GM19328 (cell line): ENCODE measurements around the gene TRMT112.
"Not testable (repeated sequence)": the region's sequence is repeated elsewhere in the genome, so short reads cannot be mapped to it uniquely, and the experiment has no call there.

ENCODE experiments used
- ATAC-seq: cut with Tn5 transposase; IDR thresholded peaks from one replicate; pipeline ENCODE4 v1.9.1; 2021; ENCODE audit warnings: mild to moderate bottlenecking, moderate library complexity; ENCODE audit not compliant: unreplicated experiment

TRMT112 gene

DNA sequence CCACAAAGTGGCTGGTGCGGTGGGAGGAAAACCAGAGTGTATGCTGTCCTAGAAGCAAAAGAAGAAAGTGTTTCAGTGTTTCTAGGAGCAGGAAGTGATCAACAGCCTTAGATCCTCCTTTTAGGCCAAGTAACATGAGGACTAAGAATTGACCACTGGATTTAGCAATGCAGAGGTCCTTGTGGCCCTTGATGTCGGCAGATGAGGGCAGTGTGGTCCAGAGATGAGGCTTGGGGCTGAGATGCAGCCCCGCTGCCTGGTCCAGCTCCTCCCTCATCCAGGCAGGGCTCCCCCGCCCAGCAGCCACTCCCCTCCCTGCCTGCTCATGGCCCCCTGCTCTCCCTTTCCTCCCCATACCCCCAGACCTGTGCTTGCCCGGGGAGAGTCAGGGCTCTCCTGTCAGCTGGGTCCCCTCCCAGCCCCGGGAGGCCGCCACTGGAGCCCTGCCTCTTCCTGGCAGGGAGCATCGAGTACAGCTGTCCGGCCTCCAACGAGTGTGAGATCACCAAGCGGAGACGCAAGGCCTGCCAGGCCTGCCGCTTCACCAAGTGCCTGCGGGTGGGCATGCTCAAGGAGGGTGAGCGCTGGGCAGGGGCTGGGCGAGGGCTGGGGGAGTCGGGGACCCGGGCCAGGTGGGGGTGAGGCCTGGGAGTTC is 3.7 kb downstream of the TRMT112 start:
- no peak for ATAC-seq

DNA sequence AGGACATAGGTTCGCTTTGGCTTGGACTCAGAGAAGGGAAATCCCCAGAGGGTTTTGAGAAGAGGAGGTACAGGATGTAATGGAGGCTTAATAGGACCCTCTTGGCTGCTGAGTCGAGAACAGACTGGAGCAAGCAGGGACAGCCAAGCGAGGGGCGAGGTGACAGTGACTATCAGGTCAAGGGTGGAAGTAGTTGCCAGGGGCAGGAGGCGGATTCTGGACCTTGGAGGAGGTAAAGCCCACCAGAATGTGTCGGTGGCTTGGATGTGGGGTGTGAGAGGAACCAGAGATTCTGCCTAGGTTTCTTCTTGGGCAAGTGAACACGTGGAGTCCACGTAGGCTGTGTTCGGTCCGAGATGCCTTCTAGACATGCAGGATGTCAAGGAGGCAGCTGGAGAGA is 4.4 kb downstream of the TRMT112 start:
- no peak for ATAC-seq

DNA sequence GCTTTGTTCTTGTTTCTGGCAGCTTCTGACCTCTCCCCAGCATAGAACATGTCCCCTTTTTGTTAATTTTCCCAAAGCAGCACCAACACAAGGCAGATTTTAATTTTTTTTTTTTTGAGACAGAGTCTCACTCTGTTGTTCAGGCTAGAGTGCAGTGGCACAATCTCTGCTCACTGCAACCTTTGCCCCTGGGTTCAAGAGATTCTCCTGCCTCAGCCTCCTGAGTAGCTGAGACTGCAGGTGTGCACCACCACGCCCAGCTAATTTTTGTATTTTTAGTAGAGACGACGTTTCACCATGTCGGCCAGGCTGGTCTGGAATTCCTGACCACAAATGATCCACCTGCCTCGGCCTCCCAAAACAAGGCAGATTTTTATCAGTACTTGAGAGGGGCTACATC is 9.6 kb downstream of the TRMT112 start:
- ATAC-seq, result not testable (repeated sequence)

DNA sequence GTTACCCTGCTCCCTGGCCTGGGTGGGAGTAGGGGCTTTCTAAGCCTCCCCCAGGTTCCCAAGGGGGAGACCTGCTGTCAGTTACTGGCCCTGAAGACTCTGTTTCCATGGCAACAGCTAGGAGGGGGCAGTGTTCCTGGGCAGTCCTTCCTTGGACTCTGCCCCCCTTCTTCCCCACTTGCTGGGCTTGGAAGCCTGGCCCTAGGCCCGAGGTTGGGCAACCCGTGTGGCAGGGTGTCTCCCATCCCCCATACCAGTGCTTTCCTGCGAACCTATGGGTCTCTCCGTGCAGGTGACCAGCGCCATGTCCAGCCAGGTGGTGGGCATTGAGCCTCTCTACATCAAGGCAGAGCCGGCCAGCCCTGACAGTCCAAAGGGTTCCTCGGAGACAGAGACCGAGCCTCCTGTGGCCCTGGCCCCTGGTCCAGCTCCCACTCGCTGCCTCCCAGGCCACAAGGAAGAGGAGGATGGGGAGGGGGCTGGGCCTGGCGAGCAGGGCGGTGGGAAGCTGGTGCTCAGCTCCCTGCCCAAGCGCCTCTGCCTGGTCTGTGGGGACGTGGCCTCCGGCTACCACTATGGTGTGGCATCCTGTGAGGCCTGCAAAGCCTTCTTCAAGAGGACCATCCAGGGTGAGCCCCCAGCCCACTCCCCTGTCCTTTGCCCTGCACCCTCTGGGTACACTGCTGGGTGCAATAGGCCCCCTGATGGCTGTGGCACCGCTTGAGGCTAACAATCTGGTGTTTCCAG is 10.3 kb downstream of the TRMT112 start:
- ATAC-seq, result no peak

DNA sequence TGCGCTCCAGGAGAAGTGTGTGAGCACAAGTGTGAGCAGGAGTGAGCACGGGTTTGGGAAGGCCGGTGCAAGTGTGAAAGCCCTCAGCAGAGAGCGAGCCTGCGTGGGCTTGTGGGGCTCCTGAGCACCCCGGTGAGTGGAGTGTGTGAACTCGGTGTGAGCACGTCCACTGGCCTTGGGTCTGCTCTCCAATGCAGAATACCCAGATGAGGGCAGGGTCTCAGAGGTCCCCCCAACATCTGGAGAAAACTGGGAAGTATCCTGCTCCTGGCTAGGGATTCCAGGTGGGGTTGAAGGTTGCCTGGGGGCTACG is 10.8 kb downstream of the TRMT112 start:
- ATAC-seq, result no peak

DNA sequence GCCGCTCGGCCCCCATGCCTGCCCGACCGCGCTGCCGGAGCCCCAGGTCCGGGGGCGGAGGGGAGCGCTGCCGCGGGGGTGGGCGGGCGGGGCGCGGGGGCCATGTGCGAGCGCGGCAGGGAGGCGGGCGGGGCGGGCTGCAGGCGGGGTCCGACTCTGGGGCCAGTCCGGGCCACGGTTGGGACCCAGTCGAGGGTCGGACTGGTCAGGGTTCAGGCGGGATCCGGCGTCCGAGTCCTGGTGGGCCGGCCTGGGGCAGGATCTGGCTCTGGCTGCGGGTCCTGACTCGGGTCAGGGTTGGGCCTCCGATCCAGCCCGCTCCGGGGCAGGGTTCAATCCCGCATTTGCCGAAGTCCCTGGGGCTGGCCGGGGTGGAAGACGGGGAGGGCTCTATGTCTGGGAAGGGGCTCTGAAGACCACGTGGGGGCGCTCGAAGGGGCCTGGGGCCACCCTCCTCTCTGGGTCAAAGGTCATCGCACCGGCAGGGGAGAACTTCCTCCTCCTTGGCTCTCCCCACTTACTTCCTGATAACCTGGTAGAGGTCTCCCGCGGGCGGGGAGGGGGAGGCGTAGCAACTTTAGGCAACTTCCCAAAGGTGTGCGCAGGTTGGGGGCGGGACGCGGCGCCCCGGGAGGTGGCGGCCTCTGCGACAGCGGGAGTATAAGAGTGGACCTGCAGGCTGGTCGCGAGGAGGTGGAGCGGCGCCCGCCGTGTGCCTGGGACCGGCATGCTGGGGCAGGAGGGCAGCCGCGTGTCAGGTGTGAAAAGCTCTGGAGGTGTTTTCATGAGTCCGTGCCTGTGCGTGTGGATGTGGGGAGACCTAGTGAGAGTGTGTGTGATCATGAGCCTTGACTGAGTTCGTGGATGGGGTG is 11.4 kb downstream of the TRMT112 start:
- peak; percentile 19 for ATAC-seq

DNA sequence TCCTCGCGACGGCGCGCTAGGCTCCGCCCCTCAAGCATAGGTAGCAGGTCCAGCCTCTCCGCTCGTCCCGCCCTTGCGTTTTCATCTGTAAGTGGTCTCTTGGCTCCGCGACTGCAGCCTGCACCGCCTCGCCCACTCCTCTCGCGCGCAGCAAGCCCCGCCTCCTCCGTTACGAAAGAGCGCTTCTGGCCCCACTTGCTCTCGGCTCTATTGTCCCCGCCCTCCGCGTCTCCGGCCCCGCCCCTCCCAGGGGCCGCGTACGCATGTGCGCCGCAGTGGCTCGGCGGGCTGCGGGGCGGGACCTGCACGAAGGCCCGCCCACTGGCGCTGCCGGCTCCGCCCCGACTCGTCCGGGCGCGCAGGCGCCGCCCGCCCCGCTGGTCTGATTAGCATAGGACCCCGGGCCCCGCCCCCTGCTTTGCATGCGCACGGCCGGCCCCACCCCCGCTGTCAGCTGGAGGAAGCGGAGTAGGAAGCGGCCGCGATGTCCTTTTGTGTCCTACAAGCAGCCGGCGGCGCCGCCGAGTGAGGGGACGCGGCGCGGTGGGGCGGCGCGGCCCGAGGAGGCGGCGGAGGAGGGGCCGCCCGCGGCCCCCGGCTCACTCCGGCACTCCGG is 12.2 kb downstream of the TRMT112 start, which contains the start of gene ESRRA:
ESRRA (plus strand) TSS at position 450 of the 616 bp plus-strand sequence. CDS start 1,656 bp downstream, outside the sequence.
- ATAC-seq, result peak; percentile 59

DNA sequence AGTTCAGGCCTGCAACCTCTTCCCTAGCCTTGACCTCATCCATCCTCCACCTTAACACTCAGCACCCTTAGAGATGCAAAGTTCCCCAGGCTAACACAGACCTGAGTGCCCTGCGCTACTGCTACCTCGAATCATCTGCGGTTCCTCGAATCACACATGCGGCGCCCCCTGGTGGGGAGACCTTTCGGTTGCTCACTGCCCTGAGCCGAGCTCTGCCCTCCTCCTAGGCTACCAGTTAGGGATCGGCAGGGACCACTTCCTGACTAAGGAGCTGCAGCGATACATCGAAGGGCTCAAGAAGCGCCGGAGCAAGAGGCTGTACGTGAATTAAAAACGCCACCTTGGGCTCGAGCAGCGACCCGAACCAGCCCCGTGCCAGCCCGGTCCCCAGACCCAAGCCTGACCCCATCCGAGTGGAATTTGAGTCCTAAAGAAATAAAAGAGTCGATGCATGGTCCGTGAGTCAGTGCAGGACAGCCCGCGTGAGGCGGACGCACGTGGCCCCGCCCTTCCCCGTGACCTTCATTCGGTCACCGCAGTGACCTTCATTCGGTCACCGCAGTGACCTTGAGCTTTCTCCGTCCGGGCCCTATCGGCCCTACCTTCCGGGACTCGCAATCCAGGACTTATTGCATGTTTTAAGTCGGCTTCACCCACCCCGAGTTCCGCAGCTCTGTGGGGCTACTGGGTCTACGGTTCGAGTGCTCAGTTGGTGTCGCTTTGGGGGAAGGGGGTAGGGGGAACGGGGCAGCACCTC is 12.9 kb downstream of the TRMT112 start:
- ATAC-seq, result peak; percentile 27

DNA sequence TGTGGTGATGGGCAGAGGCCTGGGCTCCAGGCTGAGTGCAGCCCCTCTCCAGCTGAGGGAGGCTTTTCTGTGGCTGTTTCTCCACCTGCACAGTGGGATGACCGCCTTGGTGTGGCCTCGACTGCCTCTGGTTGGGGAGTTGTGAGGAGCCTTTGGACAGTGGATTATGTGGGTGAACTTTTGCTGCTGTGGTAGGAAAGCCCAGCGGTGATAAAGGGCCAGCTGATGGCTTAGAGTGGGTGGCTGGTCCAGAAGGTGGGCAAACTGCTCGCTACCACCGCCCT is 13.4 kb downstream of the TRMT112 start:
- ATAC-seq, result no peak

DNA sequence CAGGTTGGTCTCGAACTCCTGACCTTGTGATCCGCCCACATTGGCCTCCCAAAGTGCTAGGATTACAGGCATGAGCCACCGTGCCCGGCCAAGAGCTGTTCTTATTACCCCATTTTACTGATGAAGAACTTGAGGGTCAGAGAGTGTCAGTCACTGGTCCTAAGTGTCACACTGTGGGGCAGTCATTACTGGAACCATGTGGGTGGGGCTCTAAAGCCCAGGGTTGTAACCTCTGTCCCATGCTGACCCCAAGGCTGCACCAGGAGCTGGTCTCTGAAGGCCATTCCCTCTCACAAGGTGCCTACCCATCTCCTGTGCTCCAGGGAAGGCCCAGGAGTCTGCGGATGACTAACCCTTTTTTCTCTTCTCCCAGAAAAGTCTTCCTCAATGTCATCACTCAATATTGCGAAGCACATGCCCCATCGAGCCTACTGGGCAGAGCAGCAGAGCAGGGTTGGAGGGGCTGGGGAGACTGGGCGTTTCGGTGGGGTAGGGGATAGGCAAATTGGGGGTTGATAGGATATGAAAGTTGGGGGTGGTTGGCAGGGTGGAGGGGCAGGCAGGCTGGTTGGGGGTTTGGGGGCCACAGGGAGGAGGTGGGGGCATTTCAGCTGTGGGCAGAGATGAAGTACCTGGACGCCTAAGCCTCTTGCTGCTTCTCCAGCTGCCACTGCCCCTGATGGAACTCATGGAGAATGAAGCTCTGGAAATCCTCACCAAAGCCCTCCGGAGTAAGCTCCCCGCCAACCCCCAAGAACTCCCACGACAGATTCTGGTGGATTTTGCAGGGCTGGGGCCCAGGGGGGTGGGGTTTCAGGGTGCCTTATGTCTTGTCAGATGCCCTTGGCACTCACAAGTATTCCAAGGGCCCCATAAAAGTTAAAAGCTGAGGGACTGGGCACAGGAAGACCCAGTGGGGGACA is 14.0 kb downstream of the TRMT112 start:
- ATAC-seq, result no peak

DNA sequence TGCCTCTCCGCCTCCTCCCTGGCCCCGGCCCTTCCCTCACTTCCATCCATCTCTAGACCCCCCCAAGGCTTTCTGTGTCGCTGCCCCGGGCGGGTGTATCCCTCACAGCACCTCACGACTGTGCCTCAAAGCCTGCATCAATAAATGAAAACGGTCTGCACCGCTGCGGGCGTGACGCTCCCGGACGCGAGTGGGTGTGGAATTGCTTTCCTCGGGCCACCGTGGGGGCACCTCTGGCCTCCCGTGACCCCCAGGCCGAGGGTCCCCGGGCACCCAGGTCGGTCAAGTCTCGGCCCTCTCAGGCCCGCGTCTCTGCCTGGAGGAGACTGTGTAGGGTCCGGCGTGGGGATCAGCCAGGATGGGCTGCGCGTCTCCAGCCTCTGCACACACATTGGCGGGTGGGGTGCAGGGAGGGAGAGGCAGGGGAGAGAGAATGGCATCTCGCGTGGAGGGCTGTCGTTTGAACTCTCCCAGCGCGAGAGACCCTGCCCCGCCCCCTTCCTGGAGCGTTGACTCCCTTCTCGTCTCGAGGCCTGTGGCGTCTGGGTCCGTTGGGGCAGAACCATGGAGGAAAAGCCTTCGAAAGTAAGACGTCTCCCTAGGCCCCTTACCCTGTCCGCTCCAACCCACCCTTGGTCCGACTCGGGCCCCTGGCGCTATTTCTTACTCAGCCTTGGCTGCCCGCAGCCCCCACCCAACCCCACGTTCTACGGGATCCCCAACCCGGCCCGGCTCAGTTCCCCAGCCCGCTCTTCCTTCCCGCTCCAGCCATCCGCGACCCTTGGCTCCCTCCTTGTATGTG is 17.3 kb downstream of the TRMT112 start, which contains the start of gene CATSPERZ:
CATSPERZ (plus strand) TSS at position 512 of the 802 bp plus-strand sequence; CDS start at position 565, 53 bp downstream.
- no peak for ATAC-seq

DNA sequence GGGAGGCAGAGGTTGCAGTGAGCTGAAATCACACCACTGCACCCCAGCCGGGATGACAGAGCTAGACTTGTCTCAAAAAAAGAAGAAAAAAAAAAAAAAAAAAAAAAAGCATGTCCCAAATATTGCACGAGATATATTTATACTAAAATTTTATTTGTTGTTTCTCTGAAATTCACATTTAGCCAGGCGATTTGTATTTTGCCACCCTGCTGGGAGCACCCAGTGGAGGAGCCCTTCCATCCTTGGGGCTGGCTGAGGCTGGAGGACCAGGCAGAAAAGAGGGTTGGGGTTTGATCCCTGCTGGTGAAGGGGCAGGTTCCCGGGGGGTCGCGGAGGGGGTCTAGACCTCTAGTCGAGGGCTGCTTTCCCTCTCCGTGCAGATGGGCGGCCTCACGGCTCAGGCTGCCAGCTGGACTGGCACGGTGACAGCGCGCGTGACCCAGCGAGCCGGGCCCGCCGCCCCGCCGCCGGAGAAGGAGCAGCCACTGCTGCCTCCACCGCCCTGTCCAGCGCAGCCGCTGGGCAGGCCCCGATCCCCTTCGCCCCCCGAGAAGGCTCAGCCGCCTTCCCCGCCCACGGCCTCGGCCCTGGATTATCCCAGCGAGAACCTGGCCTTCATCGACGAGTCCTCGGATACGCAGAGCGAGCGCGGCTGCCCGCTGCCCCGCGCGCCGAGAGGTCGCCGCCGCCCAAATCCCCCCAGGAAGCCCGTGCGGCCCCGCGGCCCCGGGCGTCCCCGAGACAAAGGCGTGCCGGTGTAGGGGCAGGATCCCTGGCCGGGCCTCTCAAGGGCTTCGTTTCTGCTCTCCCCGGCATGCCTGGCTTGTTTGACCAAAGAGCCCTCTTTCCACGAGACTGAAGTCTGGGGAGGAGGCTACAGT is 18.2 kb downstream of the TRMT112 start:
- ATAC-seq, result no peak

DNA sequence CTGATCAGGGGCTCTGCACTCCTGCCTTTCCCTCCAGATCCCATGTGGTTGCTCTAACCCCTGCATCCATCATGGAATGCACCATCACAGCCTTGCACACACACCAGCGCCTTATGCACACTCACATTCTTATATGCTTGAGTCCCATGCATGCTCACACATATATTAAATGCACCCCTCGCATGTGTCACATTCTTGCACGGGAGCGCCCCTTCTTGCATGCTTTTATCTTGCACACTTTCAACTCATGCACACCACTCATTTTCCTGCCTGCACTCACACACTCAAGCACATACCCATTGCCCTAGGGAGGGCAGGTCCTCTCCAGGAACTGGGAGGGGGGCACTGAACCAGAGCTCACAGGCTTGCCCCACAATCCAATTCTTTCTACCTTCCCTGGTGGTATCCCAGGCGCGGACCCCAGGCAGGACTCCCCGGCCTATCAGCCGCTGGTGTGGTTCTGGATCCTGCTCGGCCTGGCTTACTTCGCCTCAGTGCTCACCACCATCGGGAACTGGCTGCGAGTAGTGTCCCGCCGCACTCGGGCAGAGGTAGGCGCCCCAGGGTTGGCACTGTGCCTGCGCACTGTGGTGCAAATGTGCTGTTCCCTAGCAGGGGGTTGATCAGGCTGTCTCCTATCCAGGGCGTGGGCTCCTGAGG is 19.5 kb downstream of the TRMT112 start:
- ATAC-seq, result no peak

DNA sequence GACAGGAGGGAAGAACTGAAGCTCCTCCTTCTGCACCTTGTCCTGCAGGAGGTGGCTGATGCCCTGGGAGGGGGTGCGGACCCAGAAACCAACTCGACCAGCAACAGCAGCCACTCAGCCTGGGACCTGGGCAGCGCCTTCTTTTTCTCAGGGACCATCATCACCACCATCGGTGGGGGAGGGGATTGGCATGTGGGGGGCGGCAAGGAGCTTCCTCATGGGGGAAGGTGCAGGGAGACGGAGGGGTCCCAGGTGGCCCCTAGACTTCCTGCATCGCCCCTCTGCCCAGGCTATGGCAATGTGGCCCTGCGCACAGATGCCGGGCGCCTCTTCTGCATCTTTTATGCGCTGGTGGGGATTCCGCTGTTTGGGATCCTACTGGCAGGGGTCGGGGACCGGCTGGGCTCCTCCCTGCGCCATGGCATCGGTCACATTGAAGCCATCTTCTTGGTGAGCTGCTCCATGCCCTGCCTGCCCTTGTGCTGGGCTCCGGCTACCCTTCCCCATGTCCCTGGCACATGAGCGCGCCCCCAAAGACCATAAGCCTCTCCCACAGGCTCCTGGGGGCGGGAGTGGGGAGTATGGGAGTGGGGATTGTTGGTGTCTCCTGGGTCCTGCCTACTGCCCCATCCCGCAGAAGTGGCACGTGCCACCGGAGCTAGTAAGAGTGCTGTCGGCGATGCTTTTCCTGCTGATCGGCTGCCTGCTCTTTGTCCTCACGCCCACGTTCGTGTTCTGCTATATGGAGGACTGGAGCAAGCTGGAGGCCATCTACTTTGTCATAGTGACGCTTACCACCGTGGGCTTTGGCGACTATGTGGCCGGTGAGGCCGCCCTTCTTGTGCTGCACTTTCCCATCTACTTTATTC is 20.3 kb downstream of the TRMT112 start:
- no peak for ATAC-seq

DNA sequence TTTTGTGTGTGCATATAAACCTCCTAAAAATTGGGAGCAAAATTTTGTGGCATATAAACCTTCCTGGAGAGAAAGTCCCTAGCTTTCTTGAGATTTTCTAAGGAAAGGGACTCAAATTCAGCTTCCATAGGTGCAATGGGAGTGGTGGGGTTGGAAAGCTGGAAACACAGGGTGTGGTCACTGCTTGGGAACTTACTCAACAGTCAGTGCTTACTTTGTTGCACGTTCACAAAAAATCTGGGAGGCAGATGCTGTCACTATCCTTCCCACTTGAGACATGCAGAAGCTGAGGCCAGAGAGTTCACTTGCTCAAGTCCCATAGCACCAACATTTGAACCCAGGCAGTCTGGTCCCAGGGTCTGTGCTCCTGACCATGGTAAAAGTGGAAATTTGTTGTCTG is 21.1 kb downstream of the TRMT112 start:
- no peak for ATAC-seq

DNA sequence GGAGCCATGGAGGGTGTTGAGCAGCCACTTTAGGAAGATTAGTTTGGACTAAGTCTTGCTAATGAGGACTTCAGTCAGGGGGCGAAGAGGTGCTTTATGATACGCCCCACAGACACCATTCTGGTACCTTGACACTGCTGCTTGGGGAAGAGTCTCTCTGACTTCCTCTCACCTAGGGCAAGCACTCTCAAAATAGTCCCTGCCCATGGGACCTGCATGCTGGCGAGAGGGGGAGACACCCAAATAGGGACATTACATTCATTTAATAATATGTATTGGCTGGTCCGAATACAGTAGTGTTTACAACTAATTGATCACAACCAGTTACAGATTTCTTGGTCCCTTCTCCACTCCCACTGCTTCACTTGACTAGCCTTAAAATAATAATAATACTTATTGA is 21.6 kb downstream of the TRMT112 start:
- no peak for ATAC-seq
